Panc1 (cell line): Measurements from ENCODE around the gene LYPD6. TPM values are rescaled to one million over a fixed set of nuclear protein-coding genes. Genes with fewer than 3 reads are reported as not detected.

Source experiments
- ATAC-seq: fragments of 200-7000 bp; cut with Tn5 transposase; 2 replicates; pipeline ENCODE4 v1.9.1; 2020; ENCODE audit warnings: mild to moderate bottlenecking, moderate library complexity
- BruUV-seq: library from RNA; stranded (reverse); fragments of 400-500 nt; replicated peaks from 2 replicates; lab custom pipeline; 2021; lab: Mats Ljungman, UMichigan
- CTCF ChIA-PET: fragments of 300-600 bp; sonication (Branson Sonifier 250); formaldehyde crosslinking; loops from one replicate; lab custom pipeline; 2022; ENCODE audit warnings: antibody characterized with exemption; lab: Charles Lee
- POLR2A ChIA-PET: fragments of 300-600 bp; sonication (Branson Sonifier 250); formaldehyde crosslinking; loops from one replicate; lab custom pipeline; 2022; ENCODE audit warnings: antibody characterized with exemption; lab: Charles Lee
- DNase-seq: peaks from one replicate; pipeline ENCODE4 v3.0.0-alpha.2; 2010; ENCODE audit warnings: low read depth, low spot score
- H3K27ac ChIP-seq: 2 replicates; pipeline ENCODE4 v1.5.1; 2011; ENCODE audit warnings: mild to moderate bottlenecking, low read length, inconsistent platforms
- H3K27me3 ChIP-seq: fragments of 200-500 bp; sonication (Bioruptor generic); 2 replicates; pipeline ENCODE4 v1.6.0; 2014; ENCODE audit warnings: low read length, inconsistent platforms; ENCODE audit not compliant: control insufficient read depth, insufficient read depth
- H3K36me3 ChIP-seq: fragments of 200-500 bp; sonication (Bioruptor generic); 2 replicates; pipeline ENCODE4 v1.5.1; 2014; ENCODE audit warnings: inconsistent platforms, mild to moderate bottlenecking, low read length, moderate library complexity; ENCODE audit not compliant: control insufficient read depth, insufficient read depth
- H3K4me1 ChIP-seq: 2 replicates; pipeline ENCODE4 v1.5.1; 2011; ENCODE audit warnings: inconsistent platforms, mild to moderate bottlenecking, low read length, moderate library complexity; ENCODE audit not compliant: control insufficient read depth, insufficient read depth
- H3K4me3 ChIP-seq, 2 experiments: 2 replicates each; pipeline ENCODE4 v1.5.1; 2011 to 2012; ENCODE audit warnings: low read depth in 2 of 2, low read length in 2 of 2, mild to moderate bottlenecking in 2 of 2, inconsistent platforms in 1 of 2, moderate library complexity in 1 of 2
- H3K9me3 ChIP-seq: fragments of 200-500 bp; sonication (Bioruptor generic); 2 replicates; pipeline ENCODE4 v1.5.1; 2014; ENCODE audit warnings: low read depth, mild to moderate bottlenecking, inconsistent platforms, low read length, moderate library complexity; ENCODE audit not compliant: control insufficient read depth, insufficient read depth
- POLR2AphosphoS5 ChIP-seq: IDR thresholded peaks from 2 replicates; pipeline ENCODE4 v1.6.1; 2012; ENCODE audit warnings: mild to moderate bottlenecking, low read depth, low read length, moderate library complexity
- SIN3A ChIP-seq: IDR thresholded peaks from 2 replicates; pipeline ENCODE4 v1.6.1; 2012; ENCODE audit warnings: low read depth, mild to moderate bottlenecking, low read length, moderate library complexity, borderline replicate concordance; ENCODE audit not compliant: insufficient read depth
- TCF7L2 ChIP-seq: IDR thresholded peaks from 2 replicates; pipeline ENCODE4 v1.6.1; 2011; ENCODE audit warnings: mild to moderate bottlenecking, low read depth, low read length, inconsistent platforms
- in situ Hi-C: cut with HindIII; loops from 2 replicates; pipeline ENCODE4 v1.10.0; 2016; ENCODE audit warnings: low sequenced_read_pairs, low pct_unique_long_range_greater_than_20kb
- intact Hi-C: fragments of 100-400 bp; cut with micrococcal nuclease; formaldehyde crosslinking; loops from one replicate; pipeline ENCODE4 v1.10.0; 2022; ENCODE audit not compliant: unreplicated experiment
- total RNA-seq: library from RNA; stranded (reverse); gene quantifications from one replicate; pipeline ENCODE4 v1.2.1, GENCODE V29; 2021; ENCODE audit not compliant: unreplicated experiment
- TF ChIP-seq, protein P1 (sequence below): fragments of 450-650 bp; IDR thresholded peaks from 2 replicates; pipeline ENCODE4 v1.5.1; 2017; ENCODE audit warnings: mild to moderate bottlenecking
- TF ChIP-seq, protein P2 (sequence below), 2 experiments: IDR thresholded peaks; 2 replicates each; pipeline ENCODE4 v1.6.1; 2011 to 2012; ENCODE audit warnings: low read depth in 2 of 2, control low read depth in 1 of 2, low read length in 1 of 2, mild to moderate bottlenecking in 1 of 2, moderate library complexity in 1 of 2; ENCODE audit not compliant: insufficient read depth in 1 of 2

LYPD6 gene
- total RNA-seq, 1 experiment from 2014 or later, result 0.31 TPM

DNA sequence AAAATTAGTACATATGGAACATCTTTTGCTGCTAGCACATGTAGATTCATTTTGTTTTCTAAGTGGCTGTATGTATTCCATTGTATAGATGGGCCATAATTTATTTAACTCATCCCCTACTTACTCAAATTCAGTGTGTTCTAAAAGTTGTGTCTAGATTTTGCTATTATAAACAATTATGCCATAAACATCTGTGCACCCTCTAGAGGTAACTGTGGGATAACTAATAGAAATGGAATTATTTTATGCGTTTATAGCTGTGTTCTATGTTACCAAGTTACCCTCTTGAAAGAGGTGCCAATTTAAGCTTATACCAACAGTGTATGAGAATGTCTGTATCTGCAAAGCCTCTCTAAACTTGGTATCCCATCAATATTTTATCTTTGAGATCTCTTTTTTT, 156.8 kb downstream of the LYPD6 start:
- ATAC-seq, result no peak
- Histone ChIP-seq H3K4me1 (no peaks in the 10 kb centered on the region; the same call in 1 of the 2 replicates), H3K27me3 (peaks cover 17% of the 10 kb centered on the region), H3K36me3 (no peaks in the 10 kb centered on the region), H3K9me3 (no peaks in the 10 kb centered on the region), H3K4me3 (no peak overlapping the region), H3K27ac (no peak overlapping the region)
- POLR2A ChIA-PET, result no interaction called here
- DNase-seq, result no peak
- CTCF ChIA-PET, result no interaction called here
- intact Hi-C loops (no loop called here), in situ Hi-C loops (no loop called here)
- BruUV-seq, result no TSS peak
- TF ChIP-seq SIN3A (no peak), TCF7L2 (no peak), POLR2AphosphoS5 (no peak)
- TF ChIP-seq, protein P1, sequence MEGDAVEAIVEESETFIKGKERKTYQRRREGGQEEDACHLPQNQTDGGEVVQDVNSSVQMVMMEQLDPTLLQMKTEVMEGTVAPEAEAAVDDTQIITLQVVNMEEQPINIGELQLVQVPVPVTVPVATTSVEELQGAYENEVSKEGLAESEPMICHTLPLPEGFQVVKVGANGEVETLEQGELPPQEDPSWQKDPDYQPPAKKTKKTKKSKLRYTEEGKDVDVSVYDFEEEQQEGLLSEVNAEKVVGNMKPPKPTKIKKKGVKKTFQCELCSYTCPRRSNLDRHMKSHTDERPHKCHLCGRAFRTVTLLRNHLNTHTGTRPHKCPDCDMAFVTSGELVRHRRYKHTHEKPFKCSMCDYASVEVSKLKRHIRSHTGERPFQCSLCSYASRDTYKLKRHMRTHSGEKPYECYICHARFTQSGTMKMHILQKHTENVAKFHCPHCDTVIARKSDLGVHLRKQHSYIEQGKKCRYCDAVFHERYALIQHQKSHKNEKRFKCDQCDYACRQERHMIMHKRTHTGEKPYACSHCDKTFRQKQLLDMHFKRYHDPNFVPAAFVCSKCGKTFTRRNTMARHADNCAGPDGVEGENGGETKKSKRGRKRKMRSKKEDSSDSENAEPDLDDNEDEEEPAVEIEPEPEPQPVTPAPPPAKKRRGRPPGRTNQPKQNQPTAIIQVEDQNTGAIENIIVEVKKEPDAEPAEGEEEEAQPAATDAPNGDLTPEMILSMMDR, result no peak; the same call in 1 of the 2 replicates
- TF ChIP-seq, protein P2, sequence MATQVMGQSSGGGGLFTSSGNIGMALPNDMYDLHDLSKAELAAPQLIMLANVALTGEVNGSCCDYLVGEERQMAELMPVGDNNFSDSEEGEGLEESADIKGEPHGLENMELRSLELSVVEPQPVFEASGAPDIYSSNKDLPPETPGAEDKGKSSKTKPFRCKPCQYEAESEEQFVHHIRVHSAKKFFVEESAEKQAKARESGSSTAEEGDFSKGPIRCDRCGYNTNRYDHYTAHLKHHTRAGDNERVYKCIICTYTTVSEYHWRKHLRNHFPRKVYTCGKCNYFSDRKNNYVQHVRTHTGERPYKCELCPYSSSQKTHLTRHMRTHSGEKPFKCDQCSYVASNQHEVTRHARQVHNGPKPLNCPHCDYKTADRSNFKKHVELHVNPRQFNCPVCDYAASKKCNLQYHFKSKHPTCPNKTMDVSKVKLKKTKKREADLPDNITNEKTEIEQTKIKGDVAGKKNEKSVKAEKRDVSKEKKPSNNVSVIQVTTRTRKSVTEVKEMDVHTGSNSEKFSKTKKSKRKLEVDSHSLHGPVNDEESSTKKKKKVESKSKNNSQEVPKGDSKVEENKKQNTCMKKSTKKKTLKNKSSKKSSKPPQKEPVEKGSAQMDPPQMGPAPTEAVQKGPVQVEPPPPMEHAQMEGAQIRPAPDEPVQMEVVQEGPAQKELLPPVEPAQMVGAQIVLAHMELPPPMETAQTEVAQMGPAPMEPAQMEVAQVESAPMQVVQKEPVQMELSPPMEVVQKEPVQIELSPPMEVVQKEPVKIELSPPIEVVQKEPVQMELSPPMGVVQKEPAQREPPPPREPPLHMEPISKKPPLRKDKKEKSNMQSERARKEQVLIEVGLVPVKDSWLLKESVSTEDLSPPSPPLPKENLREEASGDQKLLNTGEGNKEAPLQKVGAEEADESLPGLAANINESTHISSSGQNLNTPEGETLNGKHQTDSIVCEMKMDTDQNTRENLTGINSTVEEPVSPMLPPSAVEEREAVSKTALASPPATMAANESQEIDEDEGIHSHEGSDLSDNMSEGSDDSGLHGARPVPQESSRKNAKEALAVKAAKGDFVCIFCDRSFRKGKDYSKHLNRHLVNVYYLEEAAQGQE (IDR thresholded peaks at IDR 0.05; ENCODE audit: insufficient read depth in 1 of 2, low read depth in 2 of 2, low read length in 1 of 2), result no peak

DNA sequence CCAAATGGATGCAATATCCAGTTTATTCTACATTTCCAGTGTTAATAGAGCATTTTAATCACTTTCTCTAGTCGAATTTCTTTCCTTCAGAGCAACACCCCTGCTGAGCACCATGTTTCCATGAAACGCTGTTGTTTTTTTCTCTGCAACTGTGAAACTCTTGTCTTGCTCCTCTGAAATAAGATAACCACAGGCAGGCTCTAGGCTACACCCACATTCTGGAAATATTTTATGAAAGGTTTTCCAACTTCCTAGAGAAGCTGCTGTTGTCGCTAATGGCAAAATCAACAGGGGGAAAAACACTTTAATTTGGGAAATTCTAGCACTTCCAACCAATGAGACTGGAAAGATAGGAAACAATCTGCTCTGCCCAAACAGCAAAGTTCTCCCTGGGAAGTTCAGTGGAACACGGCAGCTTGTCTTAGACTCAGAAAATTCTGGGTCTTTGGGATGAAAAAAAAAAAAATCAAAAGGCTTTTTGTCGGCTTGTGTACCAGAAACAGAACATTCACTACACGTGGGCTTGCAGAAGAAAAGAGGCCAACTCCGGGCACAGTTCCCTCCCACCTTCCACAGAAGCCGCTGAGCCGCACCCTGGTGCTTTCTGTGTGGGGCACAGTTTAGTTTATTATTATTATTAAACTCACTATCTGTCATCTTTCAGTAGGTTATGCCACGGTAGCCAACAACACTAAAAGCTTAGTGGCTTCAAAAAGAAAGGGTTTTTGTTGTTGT, 158.5 kb downstream of the LYPD6 start:
- no peaks in the 10 kb centered on the region for H3K9me3 ChIP-seq
- CTCF ChIA-PET, result no interaction called here
- POLR2A ChIA-PET, result interaction anchor here (0.6 kb wide), 1 partner anchor 50 kb away, joined by 3 read pairs; no protein-coding TSS in a partner anchor
- no peak overlapping the region for H3K27ac ChIP-seq
- peaks cover 14% of the 10 kb centered on the region; the same call in 1 of the 2 replicates for H3K27me3 ChIP-seq
- TF ChIP-seq TCF7L2 (no peak), POLR2AphosphoS5 (no peak), SIN3A (no peak)
- TF ChIP-seq, protein P2 (IDR thresholded peaks at IDR 0.05; ENCODE audit: insufficient read depth in 1 of 2, low read depth in 2 of 2, low read length in 1 of 2), result no peak
- TF ChIP-seq, protein P1, result no peak
- H3K4me3 ChIP-seq, result peak overlapping the region in 1 of 2 experiments; percentile 25; a peak in 2 of 4 replicates
- H3K36me3 ChIP-seq, result no peaks in the 10 kb centered on the region
- no TSS peak for BruUV-seq
- intact Hi-C loops (no loop called here), in situ Hi-C loops (no loop called here)
- no peaks in the 10 kb centered on the region; the same call in 1 of the 2 replicates for H3K4me1 ChIP-seq
- DNase-seq (no peak), ATAC-seq (no peak)
